ENCODE results near the gene RBM4. TPM values are rescaled to one million over a fixed set of nuclear protein-coding genes. Genes with fewer than 3 reads are reported as not detected.

Gene RBM4
- total RNA-seq, 2 experiments from 2014 or later, result 108 to 114 TPM

DNA sequence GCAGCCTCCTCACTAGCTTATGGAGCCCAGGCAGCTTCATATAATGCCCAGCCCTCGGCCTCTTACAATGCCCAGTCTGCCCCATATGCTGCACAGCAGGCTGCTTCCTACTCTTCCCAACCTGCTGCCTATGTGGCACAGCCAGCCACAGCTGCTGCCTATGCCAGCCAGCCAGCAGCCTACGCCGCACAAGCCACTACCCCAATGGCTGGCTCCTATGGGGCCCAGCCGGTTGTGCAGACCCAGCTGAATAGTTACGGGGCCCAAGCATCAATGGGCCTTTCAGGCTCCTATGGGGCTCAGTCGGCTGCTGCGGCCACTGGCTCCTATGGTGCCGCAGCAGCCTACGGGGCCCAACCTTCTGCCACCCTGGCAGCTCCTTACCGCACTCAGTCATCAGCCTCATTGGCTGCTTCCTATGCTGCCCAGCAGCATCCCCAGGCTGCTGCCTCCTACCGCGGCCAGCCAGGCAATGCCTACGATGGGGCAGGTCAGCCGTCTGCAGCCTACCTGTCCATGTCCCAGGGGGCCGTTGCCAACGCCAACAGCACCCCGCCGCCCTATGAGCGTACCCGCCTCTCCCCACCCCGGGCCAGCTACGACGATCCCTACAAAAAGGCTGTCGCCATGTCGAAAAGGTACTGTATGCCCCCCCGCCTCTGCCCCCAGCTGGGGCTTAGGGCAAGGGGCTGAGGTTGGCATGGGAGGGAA is 13.3 kb upstream of the RBM4 start:
- peaks cover 92% of the 10 kb centered on the region for H3K36me3 Mint-ChIP-seq (ENCODE audit: low read depth)
- no peaks in the 10 kb centered on the region for H3K27me3 Mint-ChIP-seq
- H3K4me1 Mint-ChIP-seq (ENCODE audit: low read depth), result peaks cover 58% of the 10 kb centered on the region
- no peak overlapping the region for H3K27ac Mint-ChIP-seq
- no peak for DNase-seq
- no peak for ATAC-seq
- POLR2A ChIA-PET, result interaction anchor here (0.7 to 27.4 kb wide), 6 partner anchors 1 to 141 kb away, joined by 3 to 558 read pairs (median 6); partner anchors contain the start of genes RBM14 and RBM4
- no peak for TF ChIP-seq CTCF (IDR thresholded peaks at IDR 0.05)
- intact Hi-C loops (cut with micrococcal nuclease), result no loop called here
- CTCF ChIA-PET, result no interaction called here
- no peak overlapping the region for H3K4me3 Mint-ChIP-seq
- H3K9me3 Mint-ChIP-seq, result no peaks in the 10 kb centered on the region

DNA sequence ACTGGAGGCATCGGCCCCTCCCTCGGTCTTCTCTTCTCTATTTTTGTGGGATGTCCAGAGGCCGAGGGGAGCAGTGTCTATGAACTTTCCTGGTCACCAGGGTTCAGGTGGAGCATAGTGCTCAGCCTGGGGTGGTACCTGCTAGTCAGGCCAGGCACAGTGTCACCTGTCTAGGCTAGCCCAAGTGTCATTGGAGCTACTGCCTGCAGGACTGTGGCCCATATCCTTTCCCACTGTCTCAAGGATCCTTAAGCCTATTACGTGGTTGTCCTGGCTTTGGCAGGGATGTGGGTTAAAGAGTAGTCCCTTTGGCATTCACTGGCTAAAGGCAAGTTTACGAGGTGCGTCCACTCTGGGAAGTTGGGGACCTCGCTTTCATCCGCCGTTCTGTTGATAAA is 12.8 kb upstream of the RBM4 start:
- ATAC-seq (no peak), DNase-seq (no peak)
- Mint-ChIP-seq H3K27me3 (no peaks in the 10 kb centered on the region), H3K36me3 (ENCODE audit: low read depth) (peaks cover 90% of the 10 kb centered on the region), H3K9me3 (no peaks in the 10 kb centered on the region), H3K4me3 (no peak overlapping the region), H3K27ac (no peak overlapping the region), H3K4me1 (ENCODE audit: low read depth) (peaks cover 53% of the 10 kb centered on the region)
- TF ChIP-seq CTCF (IDR thresholded peaks at IDR 0.05), result no peak
- intact Hi-C loops (cut with micrococcal nuclease), result no loop called here
- POLR2A ChIA-PET, result interaction anchor here (0.6 to 27.4 kb wide), 4 partner anchors 2 to 152 kb away, joined by 3 to 558 read pairs (median 280); partner anchors contain the start of genes RBM14 and RBM4
- CTCF ChIA-PET, result no interaction called here

- no peaks in the 10 kb centered on the region for H3K27me3 Mint-ChIP-seq
Measured at GRCh38 chr11:66626382-66626781, 12.1 kb upstream of the RBM4 start.

DNA sequence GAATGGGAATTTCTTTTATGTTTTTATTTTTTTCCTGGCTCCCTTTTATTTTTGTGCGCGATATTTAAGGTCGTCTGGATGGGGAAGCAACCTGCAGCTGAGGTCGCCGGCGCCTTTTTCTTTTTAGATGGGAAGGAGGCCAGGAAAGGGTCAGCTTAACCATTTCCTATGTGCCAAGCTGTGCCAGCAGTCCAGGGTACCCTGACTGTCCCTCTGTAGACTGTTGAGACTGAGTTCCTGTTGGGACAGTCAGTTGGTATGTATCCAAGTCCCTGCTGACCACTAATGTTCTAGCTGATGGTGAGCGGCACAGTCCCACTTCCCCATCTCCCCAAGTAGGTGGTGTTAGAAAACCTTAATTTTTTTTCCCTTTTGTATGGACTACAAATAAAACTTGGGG is 11.6 kb upstream of the RBM4 start:
- Mint-ChIP-seq H3K4me3 (no peak overlapping the region), H3K27ac (no peak overlapping the region), H3K27me3 (no peaks in the 10 kb centered on the region), H3K36me3 (ENCODE audit: low read depth) (peaks cover 82% of the 10 kb centered on the region), H3K9me3 (no peaks in the 10 kb centered on the region), H3K4me1 (ENCODE audit: low read depth) (peaks cover 46% of the 10 kb centered on the region)
- DNase-seq (no peak), ATAC-seq (no peak)
- no peak for TF ChIP-seq CTCF (IDR thresholded peaks at IDR 0.05)
- ChIA-PET POLR2A (interaction anchor here (0.6 to 27.4 kb wide), 4 partner anchors 3 to 46 kb away, joined by 3 to 558 read pairs (median 280); partner anchors contain the start of genes RBM14 and RBM4), CTCF (interaction anchor here (0.8 kb wide), 1 partner anchor 12 kb away, joined by 3 read pairs; the partner anchor contains the start of gene RBM4)
- intact Hi-C loops (cut with micrococcal nuclease), result no loop called here

More at GRCh38 chr11:66626382-66626781, 12.1 kb upstream of the RBM4 start:
- POLR2A ChIA-PET, result interaction anchor here (0.6 to 27.4 kb wide), 4 partner anchors 3 to 153 kb away, joined by 3 to 558 read pairs (median 280); partner anchors contain the start of genes RBM14 and RBM4
- Mint-ChIP-seq H3K4me3 (no peak overlapping the region), H3K27ac (no peak overlapping the region), H3K36me3 (ENCODE audit: low read depth) (peaks cover 85% of the 10 kb centered on the region), H3K4me1 (ENCODE audit: low read depth) (peaks cover 48% of the 10 kb centered on the region), H3K9me3 (no peaks in the 10 kb centered on the region)
- DNase-seq, result no peak
- no peak for ATAC-seq
- CTCF ChIA-PET, result no interaction called here
- intact Hi-C loops (cut with micrococcal nuclease), result no loop called here
- no peak for TF ChIP-seq CTCF (IDR thresholded peaks at IDR 0.05)

GRCh38 chr11:66628061-66628603 is 10.4 kb upstream of the RBM4 start:
- ATAC-seq (no peak), DNase-seq (no peak)
- intact Hi-C loops (cut with micrococcal nuclease), result no loop called here
- Mint-ChIP-seq H3K4me3 (no peak overlapping the region), H3K36me3 (ENCODE audit: low read depth) (peaks cover 78% of the 10 kb centered on the region), H3K9me3 (no peaks in the 10 kb centered on the region), H3K4me1 (ENCODE audit: low read depth) (peaks cover 38% of the 10 kb centered on the region), H3K27ac (peak overlapping the region; percentile 16), H3K27me3 (no peaks in the 10 kb centered on the region)
- CTCF ChIA-PET, result interaction anchor here (1.8 kb wide), 1 partner anchor 50 kb away, joined by 7 read pairs; the partner anchor contains the start of gene RBM4B
- TF ChIP-seq CTCF (IDR thresholded peaks at IDR 0.05), result no peak
- POLR2A ChIA-PET, result interaction anchor here (0.5 to 27.4 kb wide), 5 partner anchors 4 to 498 kb away, joined by 3 to 558 read pairs (median 4); partner anchors contain the start of genes RBM14 and RBM4

Measured in activated CD8-positive, alpha-beta T cell treated with anti-CD3 and anti-CD28 coated beads for 36 hours (primary cell).